EH (cell line): ENCODE results near the gene MCOLN3.
"Not testable (repeated sequence)": the region's sequence is repeated elsewhere in the genome, so short reads cannot be mapped to it uniquely, and the experiment has no call there.

Source experiments
- DNase-seq: peaks from one replicate; pipeline ENCODE4 v3.0.0-alpha.2; 2015; ENCODE audit warnings: low read depth

The MCOLN3 gene

GRCh38 chr1:85047472-85048295 is 616 bp downstream of the MCOLN3 start:
- peak; percentile 8 for DNase-seq

GRCh38 chr1:85047144-85047471 is 1.2 kb downstream of the MCOLN3 start:
- no peak for DNase-seq

- DNase-seq: no peak
Measured at GRCh38 chr1:85042413-85042812, 5.9 kb downstream of the MCOLN3 start.

GRCh38 chr1:85041793-85042192 is 6.5 kb downstream of the MCOLN3 start:
- DNase-seq: no peak

- no peak for DNase-seq
Measured at GRCh38 chr1:85033221-85033620, 15.1 kb downstream of the MCOLN3 start.

GRCh38 chr1:85030536-85030935 is 17.8 kb downstream of the MCOLN3 start:
- no peak for DNase-seq

- no peak for DNase-seq
Measured at GRCh38 chr1:85028151-85028550, 20.1 kb downstream of the MCOLN3 start.

GRCh38 chr1:85027242-85027983 is 20.9 kb downstream of the MCOLN3 start:
- peak; percentile 28 for DNase-seq

GRCh38 chr1:85025940-85026339 is 22.4 kb downstream of the MCOLN3 start:
- DNase-seq: no peak

- no peak for DNase-seq
Measured at GRCh38 chr1:85024736-85025135, 23.6 kb downstream of the MCOLN3 start.

- no peak for DNase-seq
Measured at GRCh38 chr1:85022700-85023099, 25.6 kb downstream of the MCOLN3 start.

GRCh38 chr1:85019994-85020393 is 28.3 kb downstream of the MCOLN3 start:
- DNase-seq: peak; percentile 58

GRCh38 chr1:85015826-85016225 is 32.5 kb downstream of the MCOLN3 start:
- DNase-seq: no peak

- DNase-seq: not testable (repeated sequence)
Measured at GRCh38 chr1:85005641-85006040, 42.7 kb downstream of the MCOLN3 start.

GRCh38 chr1:85001742-85002141 is 46.6 kb downstream of the MCOLN3 start:
- no peak for DNase-seq

GRCh38 chr1:84998642-84999280 is 49.5 kb downstream of the MCOLN3 start:
- peak; percentile 16 for DNase-seq

- peak; percentile 13 for DNase-seq
Measured at GRCh38 chr1:84997667-84998600, 50.4 kb downstream of the MCOLN3 start.

- peak; percentile 35 for DNase-seq
Measured at GRCh38 chr1:84996846-84997666, 51.2 kb downstream of the MCOLN3 start, which contains the start of gene MCOLN2. Gene MCOLN2, minus strand, starts transcription at chr1:84997113. Its CDS starts 241 bp downstream, at chr1:84996872.

- no peak for DNase-seq
Measured at GRCh38 chr1:84995484-84996334, 52.6 kb downstream of the MCOLN3 start.
